Karpas-422 (cell line): ENCODE results near the gene INPP5K. TPM values are rescaled to one million over a fixed set of nuclear protein-coding genes. Genes with fewer than 3 reads are reported as not detected.
A peak's percentile ranks its signal among the peaks of the same experiment; 100 is the strongest.
"Not testable (repeated sequence)": the region's sequence is repeated elsewhere in the genome, so short reads cannot be mapped to it uniquely, and the experiment has no call there.

ENCODE experiments used
- DNase-seq: peaks from one replicate; pipeline ENCODE4 v3.0.0-alpha.2; 2015
- H2AFZ ChIP-seq: fragments of 200-600 bp; sonication (generic); 2 replicates; pipeline ENCODE4 v1.6.1; 2014; ENCODE audit warnings: antibody characterized with exemption, low read length, mixed read lengths
- H3K27ac ChIP-seq: fragments of 200-600 bp; sonication (generic); 2 replicates; pipeline ENCODE4 v1.5.1; 2014; ENCODE audit warnings: mild to moderate bottlenecking, low read length, moderate library complexity
- H3K27me3 ChIP-seq: fragments of 200-600 bp; sonication (generic); 2 replicates; pipeline ENCODE4 v1.6.1; 2014; ENCODE audit warnings: low read length, mixed read lengths
- H3K36me3 ChIP-seq: fragments of 200-600 bp; sonication (generic); 2 replicates; pipeline ENCODE4 v1.6.1; 2014; ENCODE audit warnings: low read length, mixed read lengths; ENCODE audit not compliant: insufficient read depth
- H3K4me1 ChIP-seq: fragments of 200-600 bp; sonication (generic); 2 replicates; pipeline ENCODE4 v1.6.1; 2014; ENCODE audit warnings: mild to moderate bottlenecking, low read length, mixed read lengths
- H3K4me2 ChIP-seq: fragments of 200-600 bp; sonication (generic); 2 replicates; pipeline ENCODE4 v1.6.1; 2014; ENCODE audit warnings: low read length, low read depth, mild to moderate bottlenecking; ENCODE audit not compliant: poor library complexity, severe bottlenecking
- H3K4me3 ChIP-seq: fragments of 200-600 bp; sonication (generic); 2 replicates; pipeline ENCODE4 v1.5.1; 2014; ENCODE audit warnings: mild to moderate bottlenecking, antibody characterized with exemption, low read length, mixed read lengths
- H3K79me2 ChIP-seq: fragments of 200-600 bp; sonication (generic); 2 replicates; pipeline ENCODE4 v1.6.1; 2014; ENCODE audit warnings: mild to moderate bottlenecking, low read length, mixed read lengths
- H3K9ac ChIP-seq: fragments of 200-600 bp; sonication (generic); 2 replicates; pipeline ENCODE4 v1.6.0; 2014; ENCODE audit warnings: low read length
- H3K9me2 ChIP-seq: fragments of 200-600 bp; sonication (generic), shearing (Covaris generic); replicated peaks from 2 replicates; pipeline ENCODE4 v1.6.0; 2014; ENCODE audit warnings: mild to moderate bottlenecking, low read length, moderate library complexity; ENCODE audit not compliant: insufficient read depth
- H3K9me3 ChIP-seq: fragments of 300-700, 200-600 bp; sonication (generic); 2 replicates; pipeline ENCODE4 v1.6.1; 2014; ENCODE audit warnings: low read length, mixed read lengths
- H4K20me1 ChIP-seq: fragments of 200-600 bp; sonication (generic); 2 replicates; pipeline ENCODE4 v1.6.1; 2014; ENCODE audit warnings: mild to moderate bottlenecking, antibody characterized with exemption, low read length, low read depth; ENCODE audit not compliant: insufficient read depth
- total RNA-seq: library from RNA; depleted of rRNA; stranded (reverse); fragments of >200 nt; shearing (Covaris generic); gene quantifications from 2 replicates; pipeline ENCODE4 v1.2.3, GENCODE V29; 2014; ENCODE audit warnings: low replicate concordance

The INPP5K gene
- total RNA-seq, 1 experiment from 2014 or later: 102 TPM

GRCh38 chr17:1519678-1520077, 3.3 kb upstream of the INPP5K start:
- H3K9me3 ChIP-seq: no peaks in the 10 kb centered on the region
- H3K9me2 ChIP-seq: no peaks in the 10 kb centered on the region
- H3K4me3 ChIP-seq: no peak overlapping the region
- no peak for DNase-seq
- H3K27me3 ChIP-seq: no peaks in the 10 kb centered on the region
- H3K79me2 ChIP-seq: peaks cover 30% of the 10 kb centered on the region
- H3K36me3 ChIP-seq: no peaks in the 10 kb centered on the region
- peaks cover 20% of the 10 kb centered on the region for H3K4me1 ChIP-seq
- no peak overlapping the region for H3K4me2 ChIP-seq
- H4K20me1 ChIP-seq: no peaks in the 10 kb centered on the region
- no peak overlapping the region for H3K27ac ChIP-seq
- H3K9ac ChIP-seq: no peak overlapping the region
- no peak overlapping the region for H2AFZ ChIP-seq

GRCh38 chr17:1518410-1518809, 2.0 kb upstream of the INPP5K start:
- DNase-seq: no peak

GRCh38 chr17:1515640-1516387, 598 bp downstream of the INPP5K start:
- Histone ChIP-seq H3K4me2 (peak overlapping the region; percentile 94), H3K9me3 (no peaks in the 10 kb centered on the region), H3K9ac (peak overlapping the region; percentile 77), H3K4me3 (peak overlapping the region; percentile 89), H3K79me2 (peaks cover 34% of the 10 kb centered on the region), H3K9me2 (no peaks in the 10 kb centered on the region), H3K36me3 (no peaks in the 10 kb centered on the region), H3K27ac (no peak overlapping the region), H4K20me1 (no peaks in the 10 kb centered on the region), H3K4me1 (peaks cover 20% of the 10 kb centered on the region), H2AFZ (peak overlapping the region; percentile 61; the same call in 1 of the 2 replicates), H3K27me3 (no peaks in the 10 kb centered on the region)
- DNase-seq: peak; percentile 81

More at GRCh38 chr17:1518410-1518809, 2.0 kb upstream of the INPP5K start:
- no peaks in the 10 kb centered on the region for H3K9me3 ChIP-seq
- no peaks in the 10 kb centered on the region for H3K36me3 ChIP-seq
- H3K4me3 ChIP-seq: peak overlapping the region; percentile 89; the same call in 1 of the 2 replicates
- no peaks in the 10 kb centered on the region for H3K9me2 ChIP-seq
- no peak overlapping the region for H2AFZ ChIP-seq
- no peaks in the 10 kb centered on the region for H3K27me3 ChIP-seq
- H3K27ac ChIP-seq: no peak overlapping the region
- H3K4me1 ChIP-seq: peaks cover 20% of the 10 kb centered on the region
- peak overlapping the region; percentile 95; the same call in 1 of the 2 replicates for H3K9ac ChIP-seq
- H4K20me1 ChIP-seq: no peaks in the 10 kb centered on the region
- H3K79me2 ChIP-seq: peaks cover 34% of the 10 kb centered on the region
- H3K4me2 ChIP-seq: peak overlapping the region; percentile 97

GRCh38 chr17:1512351-1512750, 4.1 kb downstream of the INPP5K start:
- H3K79me2 ChIP-seq: peaks cover 23% of the 10 kb centered on the region
- no peak overlapping the region for H3K27ac ChIP-seq
- H3K36me3 ChIP-seq: no peaks in the 10 kb centered on the region
- no peaks in the 10 kb centered on the region for H3K27me3 ChIP-seq
- H4K20me1 ChIP-seq: no peaks in the 10 kb centered on the region
- H3K9me3 ChIP-seq: no peaks in the 10 kb centered on the region
- H3K4me2 ChIP-seq: no peak overlapping the region
- no peak overlapping the region for H3K4me3 ChIP-seq
- no peaks in the 10 kb centered on the region for H3K9me2 ChIP-seq
- peaks cover 10% of the 10 kb centered on the region for H3K4me1 ChIP-seq
- no peak overlapping the region for H3K9ac ChIP-seq
- DNase-seq: no peak
- H2AFZ ChIP-seq: no peak overlapping the region

GRCh38 chr17:1511756-1512321, 4.6 kb downstream of the INPP5K start:
- H2AFZ ChIP-seq: no peak overlapping the region
- no peak overlapping the region for H3K27ac ChIP-seq
- H3K9me3 ChIP-seq: no peaks in the 10 kb centered on the region
- no peak overlapping the region for H3K4me3 ChIP-seq
- H3K79me2 ChIP-seq: peaks cover 19% of the 10 kb centered on the region
- H3K36me3 ChIP-seq: no peaks in the 10 kb centered on the region
- H3K9ac ChIP-seq: no peak overlapping the region
- peaks cover 10% of the 10 kb centered on the region for H3K4me1 ChIP-seq
- no peaks in the 10 kb centered on the region for H4K20me1 ChIP-seq
- no peak overlapping the region for H3K4me2 ChIP-seq
- H3K9me2 ChIP-seq: no peaks in the 10 kb centered on the region
- H3K27me3 ChIP-seq: no peaks in the 10 kb centered on the region
- DNase-seq: no peak

- H2AFZ ChIP-seq: no peak overlapping the region
- no peak for DNase-seq
These were observed 5.1 kb downstream of the INPP5K start for GRCh38 chr17:1511290-1511689.

GRCh38 chr17:1509290-1509881, 7.0 kb downstream of the INPP5K start:
- H2AFZ ChIP-seq: no peak overlapping the region
- H3K9me2 ChIP-seq: no peaks in the 10 kb centered on the region
- no peak overlapping the region for H3K9ac ChIP-seq
- H3K4me3 ChIP-seq: no peak overlapping the region
- H3K36me3 ChIP-seq: no peaks in the 10 kb centered on the region
- no peaks in the 10 kb centered on the region for H3K4me1 ChIP-seq
- no peak for DNase-seq
- H4K20me1 ChIP-seq: no peaks in the 10 kb centered on the region
- H3K79me2 ChIP-seq: peaks cover 1% of the 10 kb centered on the region; the same call in 1 of the 2 replicates
- H3K27me3 ChIP-seq: no peaks in the 10 kb centered on the region
- no peak overlapping the region for H3K27ac ChIP-seq
- no peak overlapping the region for H3K4me2 ChIP-seq
- H3K9me3 ChIP-seq: no peaks in the 10 kb centered on the region

More at GRCh38 chr17:1511290-1511689, 5.1 kb downstream of the INPP5K start:
- H4K20me1 ChIP-seq: no peaks in the 10 kb centered on the region
- H3K36me3 ChIP-seq: no peaks in the 10 kb centered on the region
- H3K4me2 ChIP-seq: no peak overlapping the region
- H3K4me3 ChIP-seq: no peak overlapping the region
- no peaks in the 10 kb centered on the region for H3K9me2 ChIP-seq
- no peak overlapping the region for H3K27ac ChIP-seq
- no peaks in the 10 kb centered on the region for H3K9me3 ChIP-seq
- no peaks in the 10 kb centered on the region for H3K27me3 ChIP-seq
- H3K79me2 ChIP-seq: peaks cover 18% of the 10 kb centered on the region
- H3K9ac ChIP-seq: no peak overlapping the region
- peaks cover 10% of the 10 kb centered on the region for H3K4me1 ChIP-seq

GRCh38 chr17:1508709-1509108, 7.7 kb downstream of the INPP5K start:
- not testable (repeated sequence) for H3K4me2 ChIP-seq, H3K79me2 ChIP-seq, H3K9me2 ChIP-seq, H3K9me3 ChIP-seq, H4K20me1 ChIP-seq, DNase-seq, H2AFZ ChIP-seq, H3K27me3 ChIP-seq, H3K4me1 ChIP-seq, H3K27ac ChIP-seq, H3K4me3 ChIP-seq, H3K9ac ChIP-seq, H3K36me3 ChIP-seq
